Measurements from ENCODE around the gene SLCO3A1.

The SLCO3A1 gene

GRCh38 chr15:91867581-91868026 lies 14.1 kb downstream of the SLCO3A1 start:
- Histone ChIP-seq H3K9me3 (ENCODE audit: insufficient read depth, low read length) (no peaks in the 10 kb centered on the region), H3K27ac (ENCODE audit: low read length) (no peak overlapping the region), H2AFZ (ENCODE audit: low read depth, low read length) (no peak overlapping the region), H3K4me2 (ENCODE audit: low read length) (no peak overlapping the region), H4K20me1 (ENCODE audit: insufficient read depth, low read length) (peaks cover 9% of the 10 kb centered on the region), H3K4me1 (ENCODE audit: low read length) (no peaks in the 10 kb centered on the region), H3K4me3 (ENCODE audit: low read length) (no peak overlapping the region), H3K36me3 (replicated peaks; ENCODE audit: low read depth, low read length) (no peaks in the 10 kb centered on the region), H3K9ac (ENCODE audit: low read length) (no peak overlapping the region), H3K79me2 (ENCODE audit: low read length) (no peaks in the 10 kb centered on the region), H3K27me3 (ENCODE audit: low read depth, low read length) (peaks cover 36% of the 10 kb centered on the region)
- TF ChIP-seq CTCF (IDR thresholded peaks at IDR 0.05; ENCODE audit: low read depth, low read length), result no peak
- TF ChIP-seq EZH2phosphoT487 (IDR thresholded peaks at IDR 0.05; ENCODE audit: low read depth), result no peak

DNA sequence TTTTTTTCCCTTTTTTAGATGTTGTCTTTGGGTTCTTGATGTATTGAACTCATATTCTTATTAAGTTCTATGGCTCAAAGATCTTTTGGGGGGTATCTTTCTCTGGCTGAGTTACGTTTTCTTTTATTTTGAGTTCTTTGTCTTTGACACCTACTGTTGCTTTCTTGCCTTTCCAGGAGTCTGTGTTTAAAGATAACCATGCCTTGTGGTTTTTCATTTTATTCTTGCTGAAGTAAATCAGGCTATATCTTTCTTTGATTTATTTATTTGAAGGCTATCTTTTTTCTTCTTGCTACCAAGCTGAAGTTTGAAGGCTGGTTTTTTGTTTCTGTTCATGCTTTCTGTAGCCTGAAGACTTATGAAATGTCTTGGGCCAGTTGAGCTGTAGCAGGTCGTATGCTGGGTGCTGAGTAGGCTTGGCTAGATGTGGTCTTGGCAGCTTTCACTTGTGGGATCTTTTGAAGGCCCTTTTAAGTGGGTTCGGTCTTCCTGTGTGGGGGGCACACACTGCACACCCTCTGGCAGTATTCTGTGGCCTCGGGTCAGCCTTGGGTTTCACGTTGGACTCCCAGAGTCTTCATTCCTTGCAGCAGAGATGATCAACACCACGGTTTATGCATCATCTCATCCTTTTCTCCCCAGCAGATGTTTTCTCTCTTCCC lies 17.5 kb downstream of the SLCO3A1 start:
- TF ChIP-seq CTCF (IDR thresholded peaks at IDR 0.05; ENCODE audit: low read depth, low read length) (no peak), EZH2phosphoT487 (IDR thresholded peaks at IDR 0.05; ENCODE audit: low read depth) (no peak)
- Histone ChIP-seq H3K36me3 (replicated peaks; ENCODE audit: low read depth, low read length) (no peaks in the 10 kb centered on the region), H3K9me3 (ENCODE audit: insufficient read depth, low read length) (no peaks in the 10 kb centered on the region), H3K27ac (ENCODE audit: low read length) (no peak overlapping the region), H3K4me2 (ENCODE audit: low read length) (no peak overlapping the region), H3K79me2 (ENCODE audit: low read length) (no peaks in the 10 kb centered on the region), H2AFZ (ENCODE audit: low read depth, low read length) (no peak overlapping the region), H3K4me3 (ENCODE audit: low read length) (no peak overlapping the region), H3K9ac (ENCODE audit: low read length) (no peak overlapping the region), H3K4me1 (ENCODE audit: low read length) (no peaks in the 10 kb centered on the region), H3K27me3 (ENCODE audit: low read depth, low read length) (peaks cover 18% of the 10 kb centered on the region), H4K20me1 (ENCODE audit: insufficient read depth, low read length) (no peaks in the 10 kb centered on the region)

DNA sequence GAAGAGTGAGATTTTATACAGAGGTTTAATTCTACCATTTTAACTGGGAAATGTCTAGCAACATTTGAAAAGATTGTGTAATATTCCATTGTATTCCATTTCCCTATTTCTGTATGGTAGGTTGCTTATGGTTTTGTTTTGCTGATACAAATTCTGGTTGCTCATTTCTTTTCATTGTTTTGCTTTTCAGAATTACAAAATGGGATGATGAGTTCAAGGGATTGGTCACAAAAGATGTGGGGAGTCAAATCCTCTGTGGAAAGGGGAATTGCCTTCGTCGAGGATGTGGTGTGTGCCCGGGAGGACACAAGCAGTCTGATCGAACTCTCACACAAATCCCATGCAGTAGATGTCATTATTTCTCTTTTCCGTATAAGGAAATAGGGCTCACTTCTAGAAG lies 18.3 kb downstream of the SLCO3A1 start:
- Histone ChIP-seq H2AFZ (ENCODE audit: low read depth, low read length) (no peak overlapping the region), H3K4me2 (ENCODE audit: low read length) (no peak overlapping the region), H3K79me2 (ENCODE audit: low read length) (no peaks in the 10 kb centered on the region)

More for the DNA sequence above, 18.3 kb downstream of the SLCO3A1 start:
- Histone ChIP-seq H3K27me3 (ENCODE audit: low read depth, low read length) (peaks cover 18% of the 10 kb centered on the region), H3K4me1 (ENCODE audit: low read length) (no peaks in the 10 kb centered on the region), H3K27ac (ENCODE audit: low read length) (no peak overlapping the region), H4K20me1 (ENCODE audit: insufficient read depth, low read length) (no peaks in the 10 kb centered on the region), H3K36me3 (replicated peaks; ENCODE audit: low read depth, low read length) (no peaks in the 10 kb centered on the region), H3K9ac (ENCODE audit: low read length) (no peak overlapping the region), H3K9me3 (ENCODE audit: insufficient read depth, low read length) (no peaks in the 10 kb centered on the region), H3K4me3 (ENCODE audit: low read length) (no peak overlapping the region)
- TF ChIP-seq EZH2phosphoT487 (IDR thresholded peaks at IDR 0.05; ENCODE audit: low read depth), result no peak
- no peak for TF ChIP-seq CTCF (IDR thresholded peaks at IDR 0.05; ENCODE audit: low read depth, low read length)
